GM21515 (cell line): ENCODE data around the gene SHROOM3.

ENCODE experiments used
- ATAC-seq: cut with Tn5 transposase; IDR thresholded peaks from one replicate; pipeline ENCODE4 v1.9.1; 2021; ENCODE audit not compliant: unreplicated experiment

SHROOM3 gene

GRCh38 chr4:76489686-76490161, 54.7 kb downstream of the SHROOM3 start:
- no peak for ATAC-seq

- ATAC-seq, result no peak
These were observed 57.0 kb downstream of the SHROOM3 start for GRCh38 chr4:76492055-76492454.

- no peak for ATAC-seq
These were observed 59.2 kb downstream of the SHROOM3 start for GRCh38 chr4:76494243-76494642.

- ATAC-seq, result no peak
These were observed 60.0 kb downstream of the SHROOM3 start for GRCh38 chr4:76494871-76495590.

- no peak for ATAC-seq
These were observed 63.5 kb downstream of the SHROOM3 start for GRCh38 chr4:76498550-76498949.

GRCh38 chr4:76499461-76499860, 64.4 kb downstream of the SHROOM3 start:
- peak; percentile 74 for ATAC-seq

- no peak for ATAC-seq
These were observed 67.9 kb downstream of the SHROOM3 start for GRCh38 chr4:76502886-76503285.

GRCh38 chr4:76504613-76505465, 69.8 kb downstream of the SHROOM3 start:
- no peak for ATAC-seq

- ATAC-seq, result no peak
These were observed 76.9 kb downstream of the SHROOM3 start for GRCh38 chr4:76511947-76512346.

- no peak for ATAC-seq
These were observed 78.5 kb downstream of the SHROOM3 start for GRCh38 chr4:76513482-76513881.

GRCh38 chr4:76514087-76514486, 79.1 kb downstream of the SHROOM3 start:
- no peak for ATAC-seq

GRCh38 chr4:76515975-76516843, 81.2 kb downstream of the SHROOM3 start:
- ATAC-seq, result peak; percentile 78

- ATAC-seq, result no peak
These were observed 83.2 kb downstream of the SHROOM3 start for GRCh38 chr4:76518241-76518640.

GRCh38 chr4:76523593-76523992, 88.6 kb downstream of the SHROOM3 start:
- no peak for ATAC-seq

GRCh38 chr4:76525751-76526150, 90.7 kb downstream of the SHROOM3 start:
- ATAC-seq, result no peak

GRCh38 chr4:76526585-76526990, 91.6 kb downstream of the SHROOM3 start:
- no peak for ATAC-seq

- no peak for ATAC-seq
These were observed 92.6 kb downstream of the SHROOM3 start for GRCh38 chr4:76527666-76528065.

- no peak for ATAC-seq
These were observed 96.6 kb downstream of the SHROOM3 start for GRCh38 chr4:76531597-76531996.

GRCh38 chr4:76532805-76533204, 97.8 kb downstream of the SHROOM3 start:
- ATAC-seq, result no peak

GRCh38 chr4:76533314-76533713, 98.3 kb downstream of the SHROOM3 start:
- ATAC-seq, result no peak
